CD4-positive, alpha-beta T cell treated with Interleukin-4 for 4 hours (primary cell): Measurements from ENCODE around the gene GALK2.
"Not testable (repeated sequence)": the region's sequence is repeated elsewhere in the genome, so short reads cannot be mapped to it uniquely, and the experiment has no call there.

Experiments
- DNase-seq: peaks from one replicate; pipeline ENCODE4 v3.0.0-alpha.2; 2020

Gene GALK2

DNA sequence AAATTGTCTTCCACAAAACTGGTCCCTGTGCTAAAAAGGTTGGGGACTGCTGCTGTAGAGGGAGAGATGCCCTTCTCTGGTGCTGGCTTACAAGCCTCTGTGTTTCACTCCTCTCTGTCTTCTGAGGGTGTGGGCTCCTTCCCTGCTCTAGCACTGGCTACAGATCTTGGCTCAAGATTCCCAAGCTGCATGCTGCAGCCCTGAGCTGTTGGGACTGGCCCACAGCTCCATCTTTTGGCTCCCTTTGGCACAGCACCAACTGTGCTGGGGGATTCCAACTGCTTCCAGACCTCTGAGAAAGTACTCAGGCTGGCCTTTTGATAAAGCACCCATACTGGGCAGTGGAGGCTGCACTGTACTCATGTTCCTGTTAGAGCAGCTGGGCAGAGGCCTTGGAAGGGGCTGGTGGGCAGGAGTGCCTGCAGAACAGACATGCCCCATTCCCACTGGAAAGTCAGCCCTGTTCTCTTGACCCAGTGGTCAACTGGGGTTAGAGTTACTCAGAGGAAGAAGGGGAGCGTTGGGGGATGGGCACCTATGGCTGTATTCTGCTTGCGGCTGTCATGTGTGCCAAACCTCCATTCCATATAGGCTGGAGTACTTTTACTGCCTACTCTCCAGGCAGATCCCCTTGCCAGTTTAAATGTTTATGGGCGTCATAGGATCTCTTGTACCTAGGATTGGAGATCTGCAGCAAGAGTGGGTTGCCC, 55.7 kb downstream of the GALK2 start:
- DNase-seq: no peak

DNA sequence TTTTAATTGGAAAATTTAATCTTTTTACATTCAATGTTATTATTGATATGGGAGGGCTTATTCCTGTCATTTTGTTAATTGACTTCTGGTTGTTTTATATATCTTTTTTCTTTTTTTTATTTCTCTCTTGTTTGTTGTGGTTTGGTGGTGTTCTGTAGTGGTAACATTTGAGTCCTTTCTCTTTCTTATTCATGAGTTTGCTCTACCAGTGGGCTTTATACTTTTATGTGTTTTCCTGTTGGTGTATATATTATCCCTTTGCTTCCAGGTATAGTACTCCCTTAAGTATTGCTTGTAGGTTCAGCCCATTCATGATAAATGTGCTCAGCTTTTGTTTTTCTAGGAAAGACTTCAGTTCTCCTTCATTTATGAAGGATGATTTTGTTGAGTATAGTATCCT, 57.6 kb downstream of the GALK2 start:
- DNase-seq: no peak

DNA sequence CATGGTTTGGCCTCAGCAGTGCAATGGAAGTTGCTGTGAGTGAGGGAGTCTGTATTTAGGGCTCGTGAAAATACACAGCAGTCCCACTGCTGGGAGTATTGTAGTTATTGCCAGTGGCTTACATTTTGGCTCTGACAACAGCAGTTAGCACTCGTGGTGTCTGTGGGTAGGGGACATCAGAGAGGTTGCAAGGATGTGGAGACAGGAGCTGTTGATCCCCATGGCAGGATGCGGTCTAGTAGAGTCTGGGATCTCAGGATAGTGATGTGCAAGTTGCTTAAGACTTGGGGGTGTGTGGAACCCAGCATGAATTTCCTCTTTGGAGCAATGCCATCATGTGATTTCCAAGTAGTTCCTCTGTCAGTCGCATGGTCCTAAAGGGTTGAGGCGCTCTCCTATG, 59.9 kb downstream of the GALK2 start:
- no peak for DNase-seq

DNA sequence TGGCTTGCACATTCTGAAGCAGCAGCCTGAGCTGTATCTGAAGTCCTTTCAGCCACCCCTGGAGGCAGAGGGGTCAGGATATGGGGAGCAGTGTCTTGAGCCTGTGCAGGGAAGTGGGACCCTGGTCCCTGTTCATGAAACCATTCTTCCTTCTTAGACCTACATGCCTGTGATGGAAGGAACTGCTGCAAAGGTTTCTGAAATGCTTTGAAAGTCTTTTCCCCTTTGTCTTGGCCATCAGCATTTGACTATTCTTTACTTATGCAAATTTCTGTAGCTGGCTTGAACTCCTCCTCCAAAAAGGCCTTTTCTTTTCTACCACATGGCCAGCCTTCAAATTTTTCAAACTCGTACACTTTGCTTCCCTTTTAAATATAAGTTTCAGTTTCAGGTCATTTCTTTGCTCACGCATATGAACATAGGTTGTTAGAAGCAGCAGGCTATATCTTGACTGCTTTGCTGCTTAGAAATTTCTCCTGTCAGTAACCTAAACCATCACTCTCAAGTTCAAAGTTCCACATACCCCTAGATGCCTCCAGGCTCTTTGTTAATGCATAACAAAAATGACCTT, 62.3 kb downstream of the GALK2 start:
- DNase-seq: no peak

DNA sequence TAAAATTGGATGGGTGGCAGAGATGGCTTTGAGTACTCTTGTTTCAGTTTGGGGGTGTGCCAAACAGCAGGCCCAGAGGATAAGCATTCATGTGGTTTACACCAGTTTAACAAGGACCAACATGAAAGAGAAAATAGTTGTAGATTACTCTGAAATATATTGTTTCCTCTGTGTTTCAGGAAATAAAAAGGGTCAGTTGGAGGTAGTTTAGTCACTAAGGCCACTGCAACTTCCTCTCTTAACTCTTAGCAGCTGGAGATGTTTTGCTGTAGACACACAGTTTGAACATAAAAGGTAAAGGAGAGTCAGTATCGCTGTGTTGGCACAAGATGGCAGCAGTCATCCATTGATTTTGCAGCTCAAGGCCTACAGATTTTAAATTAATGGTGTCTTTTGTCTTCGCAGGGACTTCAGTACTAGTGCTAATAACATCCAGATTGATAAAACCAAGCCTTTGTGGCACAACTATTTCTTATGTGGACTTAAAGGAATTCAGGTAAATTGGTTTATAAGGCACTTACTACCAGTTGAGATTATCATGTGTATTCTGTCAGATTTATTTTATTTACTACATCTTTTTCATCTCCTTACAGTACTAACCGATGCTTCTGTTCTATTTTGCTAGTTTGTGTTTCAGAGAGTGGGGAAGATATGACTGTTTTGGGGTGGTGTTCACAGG, 65.5 kb downstream of the GALK2 start:
- peak; percentile 52 for DNase-seq

DNA sequence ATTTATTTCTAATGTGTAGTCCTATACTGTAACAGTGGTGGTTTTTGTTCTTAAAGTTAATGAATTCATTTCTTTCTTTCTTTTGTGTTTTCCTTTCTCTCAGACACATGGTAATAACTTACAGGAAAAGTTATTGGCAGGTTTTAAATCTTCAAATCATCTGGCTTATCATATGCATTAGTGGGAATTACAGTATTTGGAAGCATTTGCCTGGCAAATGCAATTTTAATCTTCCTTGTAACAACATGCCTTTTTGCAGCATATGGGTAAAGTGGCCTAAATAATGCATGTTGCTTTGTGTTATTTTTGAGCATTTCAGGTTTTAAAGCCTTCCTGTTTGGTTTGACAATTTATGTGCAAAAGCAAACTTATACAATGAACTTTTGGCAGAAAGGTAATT, 66.8 kb downstream of the GALK2 start:
- DNase-seq: no peak

DNA sequence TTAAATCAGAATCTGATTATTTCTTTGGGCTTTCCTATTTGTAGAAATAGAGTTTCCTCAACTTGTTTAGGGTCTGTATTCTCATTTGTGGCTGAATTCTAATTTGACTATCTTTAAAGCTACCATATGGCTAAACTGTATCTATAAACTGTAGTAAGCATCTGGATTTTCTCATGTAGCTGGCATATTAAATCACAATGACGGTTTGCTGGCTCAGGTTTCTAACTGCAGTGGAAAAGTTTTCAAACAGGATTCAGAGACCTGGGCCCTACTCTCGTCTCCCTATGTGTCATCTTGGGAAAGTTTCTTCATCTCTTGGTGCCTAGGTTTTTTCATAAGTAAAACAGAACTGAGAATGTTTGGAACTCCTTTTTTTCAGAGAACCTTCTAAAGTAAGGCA, 68.3 kb downstream of the GALK2 start:
- no peak for DNase-seq

DNA sequence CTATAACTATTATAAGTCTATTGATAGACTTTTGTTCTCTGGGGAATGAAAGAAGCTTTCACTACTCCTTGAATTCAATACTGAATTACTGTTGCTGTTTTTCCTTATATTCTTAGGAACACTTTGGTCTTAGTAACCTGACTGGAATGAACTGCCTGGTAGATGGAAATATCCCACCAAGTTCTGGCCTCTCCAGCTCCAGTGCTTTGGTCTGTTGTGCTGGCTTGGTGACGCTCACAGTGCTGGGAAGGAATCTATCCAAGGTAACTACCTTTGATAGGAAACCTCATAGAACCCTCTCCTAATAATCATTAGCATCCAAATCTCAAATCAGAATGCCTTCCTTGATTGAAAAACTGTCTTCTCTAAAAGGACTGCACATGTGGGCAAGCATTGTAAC, 69.1 kb downstream of the GALK2 start:
- DNase-seq: no peak

DNA sequence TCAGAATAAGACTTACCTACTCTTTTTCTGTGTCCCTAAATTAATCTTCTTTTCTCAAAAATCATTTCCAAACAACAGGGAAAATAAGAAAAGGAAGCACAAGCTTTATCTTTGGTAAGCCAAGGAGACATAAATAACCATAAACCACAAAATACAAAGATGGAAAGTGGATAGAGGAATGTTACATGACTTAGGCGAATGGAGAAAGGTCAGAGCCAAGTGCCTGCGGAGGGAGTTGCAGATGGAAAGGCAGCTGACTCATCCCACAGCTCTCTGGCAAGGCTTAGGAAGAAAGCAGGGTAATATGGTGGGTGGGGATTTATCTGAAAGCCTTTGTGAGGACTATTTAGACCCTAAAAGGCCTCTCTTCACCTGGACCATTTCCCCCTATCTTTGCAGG, 72.8 kb downstream of the GALK2 start:
- no peak for DNase-seq

DNA sequence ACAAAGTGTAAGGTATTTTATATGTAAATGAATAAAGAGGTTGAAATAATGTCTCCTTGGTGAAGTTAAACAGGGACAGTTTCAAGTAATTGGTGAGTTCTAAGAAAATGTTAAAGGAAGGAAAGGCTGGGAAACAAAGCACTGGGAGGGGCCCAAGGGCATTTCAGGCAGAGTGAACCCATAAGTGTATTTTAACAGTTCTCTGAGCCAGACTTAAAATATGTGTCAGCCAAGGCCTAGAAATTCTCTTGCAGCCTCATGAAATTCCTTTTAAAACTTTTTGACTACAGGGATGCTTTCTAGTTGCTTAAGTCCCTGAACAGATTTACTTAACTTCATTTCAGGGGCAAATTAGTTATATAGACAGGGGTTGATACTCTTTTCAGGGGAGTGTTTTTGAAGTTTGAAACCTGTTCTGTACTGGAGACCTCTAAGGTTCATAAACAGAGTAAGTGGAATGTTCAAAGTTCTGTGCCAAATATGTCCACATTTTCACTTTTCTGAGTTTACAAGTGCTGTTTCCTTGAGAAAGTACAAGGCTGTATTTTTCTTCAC, 77.6 kb downstream of the GALK2 start:
- no peak for DNase-seq

DNA sequence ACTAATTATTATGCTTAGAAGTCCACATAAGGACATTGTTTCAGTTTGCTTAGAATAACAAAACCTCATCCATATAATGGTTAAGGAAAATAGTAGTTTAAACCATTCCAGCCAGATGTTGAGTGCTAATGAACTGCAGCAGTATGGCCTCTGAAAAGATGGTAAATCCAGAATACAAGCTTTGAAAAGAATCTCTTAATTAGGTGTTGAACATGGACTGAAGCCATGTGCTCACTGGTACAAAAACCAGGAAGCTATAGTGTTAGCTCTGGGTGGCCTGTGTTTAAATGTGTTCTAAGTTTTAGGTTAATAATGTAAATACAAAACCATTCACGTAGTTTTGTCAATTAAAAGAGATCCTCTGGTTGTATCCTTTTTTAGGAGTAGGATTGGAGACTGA, 78.2 kb downstream of the GALK2 start:
- DNase-seq: no peak

DNA sequence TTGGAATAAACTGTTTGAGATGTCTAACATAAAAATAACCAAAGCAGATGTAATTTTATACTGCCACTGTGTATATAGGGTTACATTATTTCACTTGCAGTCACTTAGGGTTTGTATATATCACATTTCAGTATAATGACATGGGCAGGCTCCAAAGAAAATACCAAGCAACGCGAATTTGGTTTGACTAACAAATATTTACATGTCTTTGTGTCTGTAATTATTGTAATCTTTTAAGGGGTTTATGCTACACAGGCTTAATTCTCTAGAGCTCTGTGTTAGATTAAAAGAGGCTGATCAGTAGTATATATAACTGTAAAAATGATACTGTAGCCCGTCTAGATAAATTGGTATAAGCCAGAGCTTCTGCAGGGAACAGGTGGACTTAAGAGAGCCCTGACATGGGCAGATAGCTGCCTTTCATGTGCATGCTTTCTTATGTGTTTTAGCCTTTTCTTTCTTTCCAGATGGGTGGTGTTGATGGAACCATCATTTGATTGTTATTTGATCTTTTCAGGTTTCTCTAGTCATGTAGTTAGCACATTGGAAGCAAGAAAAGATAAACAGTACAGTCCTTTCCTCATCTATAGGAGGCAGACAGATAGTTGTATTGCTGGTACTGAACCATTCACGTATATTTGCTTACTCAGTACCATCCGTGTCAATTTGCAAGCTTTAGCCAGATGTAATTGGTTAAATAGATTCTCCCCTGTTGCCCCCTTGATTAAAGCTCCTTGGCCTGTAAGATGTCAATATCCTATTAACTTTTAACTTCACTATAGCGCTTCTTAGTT, 86.1 kb downstream of the GALK2 start:
- no peak for DNase-seq

DNA sequence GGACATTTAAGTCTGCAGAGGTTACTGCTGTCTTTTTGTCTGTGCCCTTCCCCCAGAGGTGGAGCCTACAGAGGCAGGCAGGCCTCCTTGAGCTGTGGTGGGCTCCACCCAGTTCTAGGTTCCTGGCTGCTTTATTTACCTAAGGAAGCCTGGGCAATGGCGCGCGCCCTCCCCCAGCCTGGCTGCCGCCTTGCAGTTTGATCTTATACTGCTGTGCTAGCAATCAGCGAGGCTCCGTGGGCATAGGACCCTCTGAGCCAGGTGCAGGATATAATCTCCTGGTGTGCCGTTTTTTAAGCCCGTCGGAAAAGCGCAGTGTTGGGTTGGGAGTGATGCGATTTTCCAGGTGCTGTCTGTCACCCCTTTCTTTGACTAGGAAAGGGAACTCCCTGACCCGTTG, 95.1 kb downstream of the GALK2 start:
- not testable (repeated sequence) for DNase-seq

DNA sequence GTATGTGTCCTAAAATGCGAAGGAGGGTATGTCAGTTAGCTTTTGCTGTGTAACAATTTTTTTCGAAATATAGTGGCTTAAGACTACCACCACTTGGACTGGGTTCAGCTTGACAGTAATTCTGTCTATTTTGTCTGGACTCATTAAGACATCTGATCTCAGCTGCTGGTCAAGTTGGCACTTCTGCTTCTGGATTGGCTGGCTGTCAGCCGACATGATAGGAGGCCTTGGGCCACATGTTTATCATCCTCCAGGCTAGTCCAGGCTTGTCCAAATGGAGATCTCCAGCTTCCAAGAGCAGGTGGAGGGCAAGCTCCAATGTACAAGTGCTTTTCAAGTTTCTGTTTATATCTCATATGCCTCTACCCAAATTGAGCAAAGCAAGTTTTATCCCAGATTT, 95.9 kb downstream of the GALK2 start:
- no peak for DNase-seq

DNA sequence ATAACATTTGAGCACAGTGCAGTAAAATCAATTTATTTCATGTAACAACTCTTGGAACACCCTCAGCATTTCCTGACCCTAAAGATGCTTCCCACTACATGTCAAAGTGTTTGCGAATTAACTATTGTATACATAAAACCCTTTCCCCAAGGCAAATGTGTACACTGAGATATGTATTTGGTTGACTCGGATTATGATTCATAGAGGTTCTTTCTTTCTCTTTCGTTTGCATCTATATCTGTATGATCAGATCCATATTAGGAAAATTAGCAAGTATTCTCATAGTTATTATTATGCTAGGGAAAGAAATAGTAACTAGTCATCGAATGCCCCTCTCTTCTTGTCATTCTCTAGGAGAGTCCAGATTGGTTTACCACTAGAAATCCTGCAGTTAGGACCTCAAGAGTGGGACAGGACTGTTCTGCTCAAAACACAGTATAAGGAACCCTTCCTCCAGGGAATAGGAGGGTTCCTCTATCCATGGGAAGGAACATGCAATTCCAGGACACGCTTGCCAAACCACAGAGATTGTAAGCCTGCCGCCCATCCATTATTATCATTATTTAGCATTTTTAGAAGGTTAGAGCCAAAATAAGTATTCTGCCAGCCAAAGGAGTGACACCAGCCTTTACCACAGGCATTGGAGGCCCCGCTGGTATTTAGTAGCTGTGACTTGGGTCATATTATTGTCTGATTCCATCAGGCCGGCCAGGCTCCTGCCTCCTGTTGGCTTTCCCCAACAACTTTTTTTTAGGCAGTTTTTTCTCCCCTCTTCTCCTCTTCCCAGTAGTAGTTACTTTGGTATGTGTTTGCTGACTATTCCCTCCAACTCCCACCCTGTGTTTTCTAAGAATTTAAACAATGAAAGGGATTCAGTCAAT, 100.7 kb downstream of the GALK2 start:
- no peak for DNase-seq

DNA sequence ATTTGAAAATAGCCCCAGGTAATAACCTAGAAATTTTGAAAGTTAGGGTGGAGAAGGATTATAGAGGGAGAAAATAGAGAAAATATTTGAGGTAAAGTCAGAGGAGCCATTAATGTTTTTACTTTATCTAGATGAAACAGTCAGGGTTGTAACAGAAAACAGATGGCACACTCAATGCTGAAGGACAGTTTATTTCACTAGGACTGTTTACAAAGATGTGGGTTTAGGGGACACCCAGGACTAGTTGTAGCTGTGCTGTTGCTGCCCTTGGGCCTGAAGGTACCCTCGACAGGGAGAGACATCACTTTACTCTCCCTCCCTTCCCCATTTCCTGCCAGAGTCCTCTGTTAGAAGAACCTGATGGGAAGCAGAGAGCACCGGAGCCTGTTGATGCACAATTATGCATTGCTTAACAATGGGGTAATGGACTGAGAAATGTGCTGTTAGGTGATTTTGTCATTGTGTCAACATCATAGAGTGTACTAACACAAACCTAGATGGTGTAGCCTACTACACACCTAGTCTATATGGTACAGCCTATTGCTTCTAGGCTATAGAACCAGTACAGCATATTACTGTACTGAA, 103.8 kb downstream of the GALK2 start:
- no peak for DNase-seq

DNA sequence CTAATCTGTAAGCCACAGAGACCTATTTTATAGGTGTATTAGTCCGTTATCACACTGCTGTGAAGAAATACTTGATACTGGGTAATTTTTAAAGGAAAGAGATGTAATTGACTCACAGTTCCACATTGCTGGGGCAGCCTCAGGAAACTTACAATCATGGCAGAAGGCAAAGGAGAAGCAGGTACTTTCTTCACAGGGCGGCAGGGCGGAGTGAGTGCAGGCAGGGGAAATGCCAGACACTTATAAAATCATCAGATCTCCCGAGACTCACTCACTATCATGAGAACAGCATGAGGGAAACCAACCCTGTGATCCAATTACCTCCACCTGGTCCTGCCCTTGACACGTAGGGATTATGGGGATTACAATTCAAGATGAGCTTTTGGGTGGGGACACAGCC, 108.7 kb downstream of the GALK2 start:
- no peak for DNase-seq

DNA sequence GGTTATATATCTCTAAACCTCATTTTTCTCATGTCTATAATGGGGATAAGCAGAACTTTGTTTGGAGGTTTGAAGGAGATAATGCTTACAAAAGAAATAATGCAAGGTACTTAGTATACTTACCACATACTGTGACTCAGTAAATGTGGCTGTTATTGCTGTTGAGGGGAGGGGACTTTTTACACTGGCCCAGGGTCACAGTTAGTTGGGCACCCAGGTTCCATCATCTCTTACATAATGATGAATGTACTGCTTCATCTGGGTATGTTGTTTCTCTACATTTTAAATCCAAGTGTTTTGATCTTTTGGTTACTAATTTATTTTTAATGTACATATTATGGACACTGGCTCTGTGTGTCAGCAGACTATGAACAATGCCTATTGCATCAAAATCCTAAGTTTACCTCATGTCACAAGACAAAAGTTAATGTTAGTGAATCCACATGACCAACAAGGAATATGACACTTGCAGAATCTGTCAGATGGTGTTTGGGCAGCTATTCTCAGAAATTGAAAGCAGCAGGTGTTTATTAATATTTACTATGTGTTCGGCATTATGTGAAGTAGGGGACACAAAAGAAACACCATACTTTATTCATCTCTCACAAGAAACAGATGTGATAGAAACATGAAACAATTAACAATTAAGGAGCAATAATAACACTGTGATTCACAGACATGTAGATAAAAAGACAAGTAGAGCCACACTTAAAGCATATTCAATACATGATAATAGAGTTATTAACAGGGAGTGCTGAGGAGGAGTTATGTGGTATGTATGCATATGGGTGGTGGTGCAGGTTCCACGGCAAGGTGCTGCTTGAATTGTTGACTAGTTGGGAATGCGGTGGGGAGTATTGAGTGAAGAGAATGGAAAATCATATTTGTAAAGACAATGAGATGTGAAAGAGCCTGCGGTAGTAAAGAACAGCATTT, 109.7 kb downstream of the GALK2 start:
- no peak for DNase-seq

DNA sequence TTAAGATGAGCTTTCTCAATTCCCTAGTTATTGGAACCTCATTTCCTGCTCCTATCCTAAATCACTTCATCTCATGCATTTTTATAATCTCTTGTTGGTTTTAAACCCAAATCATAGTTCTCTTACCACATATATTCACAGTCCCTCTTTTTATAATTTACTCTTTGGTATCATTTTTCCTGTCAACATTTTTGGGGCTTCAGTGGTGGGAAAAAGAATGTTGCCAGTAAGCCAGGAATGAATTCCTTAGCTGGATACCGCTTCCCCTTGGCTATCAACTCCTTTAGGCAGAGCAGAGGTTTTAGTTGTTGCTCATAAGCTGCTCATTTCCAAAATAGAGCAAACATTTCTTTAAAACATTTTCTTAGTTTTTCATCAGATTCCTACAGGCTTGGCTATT, 112.3 kb downstream of the GALK2 start:
- no peak for DNase-seq

DNA sequence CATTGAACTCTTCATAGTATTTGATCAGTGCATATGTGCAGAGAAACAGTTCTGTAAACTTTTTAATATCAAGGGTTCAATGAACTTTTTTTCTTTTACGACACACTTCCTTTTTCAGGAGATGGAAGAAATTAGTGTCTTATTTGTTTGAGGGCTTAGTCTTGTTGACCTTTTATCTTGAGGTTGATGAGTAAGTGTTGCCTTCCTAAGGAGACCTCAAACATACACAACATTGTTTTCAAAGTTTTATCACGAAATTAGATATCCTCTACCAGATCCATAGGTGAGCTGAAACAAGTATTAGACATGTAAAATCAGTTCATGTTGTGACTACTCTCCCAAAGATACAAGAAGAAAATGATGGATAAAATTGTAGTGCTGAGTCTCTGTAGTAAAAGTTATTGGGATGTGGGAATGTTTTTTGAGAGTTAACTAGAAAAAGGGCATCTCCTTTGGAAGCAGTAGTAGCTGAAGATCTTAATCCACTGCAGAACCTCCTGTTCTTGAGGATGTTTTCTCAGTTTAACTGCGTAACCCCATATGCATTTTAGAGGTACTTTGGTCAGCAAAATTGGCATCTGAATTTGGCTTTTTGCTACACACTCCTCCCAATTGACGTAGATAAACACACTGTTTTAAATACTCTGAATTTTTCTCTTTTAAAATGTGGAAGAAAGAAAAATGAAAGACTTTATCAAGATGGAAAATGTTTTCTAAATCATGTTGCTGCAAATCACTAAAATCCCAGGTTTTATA, 116.8 kb downstream of the GALK2 start:
- no peak for DNase-seq
